HG02970 (cell line): ENCODE results near the gene ADIG.

Source experiments
- ATAC-seq: cut with Tn5 transposase; IDR thresholded peaks from one replicate; pipeline ENCODE4 v1.9.1; 2021; ENCODE audit warnings: mild to moderate bottlenecking, moderate library complexity, moderate number of reproducible peaks; ENCODE audit not compliant: unreplicated experiment, low FRiP score

Gene ADIG

GRCh38 chr20:38600057-38600456 lies 19.1 kb downstream of the ADIG start:
- no peak for ATAC-seq

GRCh38 chr20:38601216-38602184 lies 20.5 kb downstream of the ADIG start, which contains the start of gene ARHGAP40:
Gene ARHGAP40 (plus strand): TSS chr20:38601809.
- ATAC-seq: no peak

- ATAC-seq: no peak
Measured at GRCh38 chr20:38602185-38602581, 21.2 kb downstream of the ADIG start.

GRCh38 chr20:38603286-38603685 lies 22.3 kb downstream of the ADIG start:
- ATAC-seq: no peak

GRCh38 chr20:38604873-38605303 lies 23.9 kb downstream of the ADIG start:
- ATAC-seq: no peak

GRCh38 chr20:38607351-38607750 lies 26.4 kb downstream of the ADIG start:
- ATAC-seq: no peak

GRCh38 chr20:38608188-38608587 lies 27.2 kb downstream of the ADIG start:
- ATAC-seq: no peak

- ATAC-seq: no peak
Measured at GRCh38 chr20:38609815-38610214, 28.8 kb downstream of the ADIG start.

- no peak for ATAC-seq
Measured at GRCh38 chr20:38610521-38610920, 29.5 kb downstream of the ADIG start.

GRCh38 chr20:38612751-38613515 lies 31.9 kb downstream of the ADIG start:
- no peak for ATAC-seq

- ATAC-seq: no peak
Measured at GRCh38 chr20:38615283-38615682, 34.3 kb downstream of the ADIG start.

GRCh38 chr20:38616457-38616856 lies 35.5 kb downstream of the ADIG start:
- ATAC-seq: no peak

- ATAC-seq: no peak
Measured at GRCh38 chr20:38617011-38617829, 36.2 kb downstream of the ADIG start.

- no peak for ATAC-seq
Measured at GRCh38 chr20:38617830-38618196, 36.8 kb downstream of the ADIG start.

- ATAC-seq: no peak
Measured at GRCh38 chr20:38620441-38620840, 39.4 kb downstream of the ADIG start.

- ATAC-seq: no peak
Measured at GRCh38 chr20:38623061-38623460, 42.1 kb downstream of the ADIG start.

GRCh38 chr20:38624084-38624483 lies 43.1 kb downstream of the ADIG start:
- ATAC-seq: no peak

- ATAC-seq: no peak
Measured at GRCh38 chr20:38625896-38626295, 44.9 kb downstream of the ADIG start.

- ATAC-seq: no peak
Measured at GRCh38 chr20:38626921-38627659, 46.1 kb downstream of the ADIG start.
